HepG2 (cell line): Measurements from ENCODE around the gene SNX9. TPM values are rescaled to one million over a fixed set of nuclear protein-coding genes. Genes with fewer than 3 reads are reported as not detected.
A peak's percentile ranks its signal among the peaks of the same experiment; 100 is the strongest.

Source experiments
- BRCA1 ChIP-seq: sonication (generic); formaldehyde crosslinking; IDR thresholded peaks from 2 replicates; pipeline ENCODE4 v1.4.0; 2020; ENCODE audit warnings: missing genetic modification reagents
- CBX5 ChIP-seq: sonication (generic); formaldehyde crosslinking; IDR thresholded peaks from 2 replicates; pipeline ENCODE4 v1.4.0; 2020; ENCODE audit warnings: missing genetic modification reagents, borderline replicate concordance
- DZIP1 ChIP-seq: sonication (generic); formaldehyde crosslinking; IDR thresholded peaks from 2 replicates; pipeline ENCODE4 v1.5.0; 2020; ENCODE audit warnings: mild to moderate bottlenecking, missing genetic modification reagents
- ESRRA ChIP-seq: sonication (generic); formaldehyde crosslinking; IDR thresholded peaks from 2 replicates; pipeline ENCODE4 v1.5.1; 2020; ENCODE audit warnings: mild to moderate bottlenecking, low read depth, missing genetic modification reagents
- GATA4 ChIP-seq: sonication (generic); IDR thresholded peaks from 2 replicates; pipeline ENCODE4 v1.6.1; 2016; ENCODE audit warnings: antibody characterized with exemption, low read depth, borderline replicate concordance
- HOMEZ ChIP-seq: IDR thresholded peaks from 2 replicates; pipeline ENCODE4 v1.6.1; 2016; ENCODE audit warnings: low read depth
- MIXL1 ChIP-seq: IDR thresholded peaks from 2 replicates; pipeline ENCODE4 v1.6.1; 2016
- MTERF4 ChIP-seq: sonication (generic); formaldehyde crosslinking; IDR thresholded peaks from 2 replicates; pipeline ENCODE4 v1.8.0; 2023; ENCODE audit warnings: mild to moderate bottlenecking, missing genetic modification reagents
- NFATC3 ChIP-seq: sonication (generic); formaldehyde crosslinking; IDR thresholded peaks from 2 replicates; pipeline ENCODE4 v1.5.1; 2020; ENCODE audit warnings: mild to moderate bottlenecking, missing genetic modification reagents
- NONO ChIP-seq, 2 experiments: fragments of 450-650 bp in 1 of 2; sonication (generic) in 1 of 2; formaldehyde crosslinking in 1 of 2; IDR thresholded peaks in 1 of 2; conservative IDR thresholded peaks in 1 of 2; 2 replicates each; pipeline versions ENCODE4 v1.6.1 to v1.8.0; 2017 to 2022; ENCODE audit warnings: mild to moderate bottlenecking in 1 of 2, missing genetic modification reagents in 1 of 2, moderate library complexity in 1 of 2
- TEAD3 ChIP-seq: optimal IDR thresholded peaks from 2 replicates; pipeline ENCODE3; 2016; ENCODE audit warnings: borderline replicate concordance
- THAP8 ChIP-seq: sonication (generic); formaldehyde crosslinking; IDR thresholded peaks from 2 replicates; pipeline ENCODE4 v1.5.1; 2020; ENCODE audit warnings: missing genetic modification reagents, mild to moderate bottlenecking, borderline replicate concordance
- THRA ChIP-seq: sonication (generic); formaldehyde crosslinking; IDR thresholded peaks from 2 replicates; pipeline ENCODE4 v1.4.0; 2020; ENCODE audit warnings: missing genetic modification reagents, borderline replicate concordance
- ZBTB3 ChIP-seq: sonication (generic); formaldehyde crosslinking; IDR thresholded peaks from 2 replicates; pipeline ENCODE4 v1.4.0; 2020; ENCODE audit warnings: low read depth, mild to moderate bottlenecking, moderate library complexity, missing genetic modification reagents, borderline replicate concordance
- ZFP36L1 ChIP-seq: sonication (generic); formaldehyde crosslinking; IDR thresholded peaks from 2 replicates; pipeline ENCODE4 v1.8.0; 2022; ENCODE audit warnings: mild to moderate bottlenecking, missing genetic modification reagents, moderate library complexity
- ZNF138 ChIP-seq: sonication (generic); formaldehyde crosslinking; IDR thresholded peaks from 2 replicates; pipeline ENCODE4 v1.5.0; 2020; ENCODE audit warnings: mild to moderate bottlenecking, low read depth, missing genetic modification reagents
- ZNF362 ChIP-seq: sonication (generic); formaldehyde crosslinking; IDR thresholded peaks from 2 replicates; pipeline ENCODE4 v1.4.0; 2020; ENCODE audit warnings: missing genetic modification reagents, mild to moderate bottlenecking, borderline replicate concordance
- ZNF709 ChIP-seq: sonication (generic); formaldehyde crosslinking; IDR thresholded peaks from 2 replicates; pipeline ENCODE4 v1.5.0; 2020; ENCODE audit warnings: mild to moderate bottlenecking, missing genetic modification reagents
- polyA plus RNA-seq, 8 experiments: library from polyadenylated mRNA; depleted of rRNA in 3 of 8; stranded (reverse) in 7 of 8; unstranded in 1 of 8; fragments of >200 nt; fragmentation: Illumina TruSeq in 4 of 8; extraction: Trizol in 4 of 8; gene quantifications; 2 replicates each; pipeline versions ENCODE4 v1.2.1 to v1.2.3, GENCODE V29; 2011 to 2016; ENCODE audit warnings: low read depth in 4 of 8, missing spikeins in 1 of 8, mixed read lengths in 1 of 8; ENCODE audit not compliant: insufficient read depth in 1 of 8
- total RNA-seq, 5 experiments: library from RNA; depleted of rRNA; stranded (reverse); fragments of >200 nt; fragmentation: Illumina TruSeq; extraction: Trizol; gene quantifications; 2 replicates each; pipeline ENCODE4 v1.2.3, GENCODE V29; 2016; ENCODE audit warnings: low read depth in 1 of 5

Gene SNX9
- total and polyA plus RNA-seq, 2 of the 13 experiments (the other 11 are each of a cell fraction or from before 2014, with no cell fraction given): 21.9 to 36.0 TPM

GRCh38 chr6:157823528-157824370 is 703 bp downstream of the SNX9 start (continued):
- no peak for TF ChIP-seq THRA (CRISPR knock-in tag)
- peak; percentile 38; the same call in 1 of the 2 replicates for TF ChIP-seq MIXL1 (CRISPR knock-in tag)
- TF ChIP-seq NFATC3: no peak
- peak; percentile 12 for TF ChIP-seq TEAD3 (CRISPR knock-in tag)
- TF ChIP-seq HOMEZ (CRISPR knock-in tag): no peak
- TF ChIP-seq ZBTB3 (CRISPR knock-in tag): peak; percentile 31; the same call in 1 of the 2 replicates
- TF ChIP-seq THAP8: peak; percentile 60
- TF ChIP-seq DZIP1 (CRISPR knock-in tag): no peak; the same call in 1 of the 2 replicates
- no peak for TF ChIP-seq CBX5 (CRISPR knock-in tag)
- peak; percentile 62; the same call in 1 of the 2 replicates for TF ChIP-seq ZNF362
- no peak; the same call in 1 of the 2 replicates for TF ChIP-seq MTERF4 (CRISPR knock-in tag)
- TF ChIP-seq GATA4: no peak
- TF ChIP-seq ESRRA (CRISPR knock-in tag): peak; percentile 54; the same call in 1 of the 2 replicates
- TF ChIP-seq ZNF138 (CRISPR knock-in tag): peak; percentile 5; the same call in 1 of the 2 replicates
- no peak for TF ChIP-seq ZNF709
- no peak for TF ChIP-seq BRCA1 (CRISPR knock-in tag)
- TF ChIP-seq NONO (IDR thresholded peaks at IDR 0.05): no peak
- no peak for TF ChIP-seq NONO (CRISPR knock-in tag; conservative IDR thresholded peaks at IDR 0.05)
- TF ChIP-seq ZFP36L1: no peak
